Stimulated activated CD8-positive, alpha-beta memory T cell treated with anti-CD3 and anti-CD28 coated beads, Interleukin-12 subunit alpha, Interleukin-12 subunit beta, amount 100 ng/mL, for 1 hour (primary cell): Measurements from ENCODE around the gene DIPK2A.

Experiments
- DNase-seq: peaks from one replicate; pipeline ENCODE4 v3.0.0-alpha.2; 2020; ENCODE audit warnings: low read depth

DIPK2A gene, protein sequence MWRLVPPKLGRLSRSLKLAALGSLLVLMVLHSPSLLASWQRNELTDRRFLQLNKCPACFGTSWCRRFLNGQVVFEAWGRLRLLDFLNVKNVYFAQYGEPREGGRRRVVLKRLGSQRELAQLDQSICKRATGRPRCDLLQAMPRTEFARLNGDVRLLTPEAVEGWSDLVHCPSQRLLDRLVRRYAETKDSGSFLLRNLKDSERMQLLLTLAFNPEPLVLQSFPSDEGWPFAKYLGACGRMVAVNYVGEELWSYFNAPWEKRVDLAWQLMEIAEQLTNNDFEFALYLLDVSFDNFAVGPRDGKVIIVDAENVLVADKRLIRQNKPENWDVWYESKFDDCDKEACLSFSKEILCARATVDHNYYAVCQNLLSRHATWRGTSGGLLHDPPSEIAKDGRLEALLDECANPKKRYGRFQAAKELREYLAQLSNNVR

GRCh38 chr3:143971359-143972154, at the start of gene DIPK2A:
Gene DIPK2A, plus strand, starts transcription at chr3:143971823. Its CDS starts 510 bp downstream, at chr3:143972333.
- peak; percentile 90 for DNase-seq

DNA sequence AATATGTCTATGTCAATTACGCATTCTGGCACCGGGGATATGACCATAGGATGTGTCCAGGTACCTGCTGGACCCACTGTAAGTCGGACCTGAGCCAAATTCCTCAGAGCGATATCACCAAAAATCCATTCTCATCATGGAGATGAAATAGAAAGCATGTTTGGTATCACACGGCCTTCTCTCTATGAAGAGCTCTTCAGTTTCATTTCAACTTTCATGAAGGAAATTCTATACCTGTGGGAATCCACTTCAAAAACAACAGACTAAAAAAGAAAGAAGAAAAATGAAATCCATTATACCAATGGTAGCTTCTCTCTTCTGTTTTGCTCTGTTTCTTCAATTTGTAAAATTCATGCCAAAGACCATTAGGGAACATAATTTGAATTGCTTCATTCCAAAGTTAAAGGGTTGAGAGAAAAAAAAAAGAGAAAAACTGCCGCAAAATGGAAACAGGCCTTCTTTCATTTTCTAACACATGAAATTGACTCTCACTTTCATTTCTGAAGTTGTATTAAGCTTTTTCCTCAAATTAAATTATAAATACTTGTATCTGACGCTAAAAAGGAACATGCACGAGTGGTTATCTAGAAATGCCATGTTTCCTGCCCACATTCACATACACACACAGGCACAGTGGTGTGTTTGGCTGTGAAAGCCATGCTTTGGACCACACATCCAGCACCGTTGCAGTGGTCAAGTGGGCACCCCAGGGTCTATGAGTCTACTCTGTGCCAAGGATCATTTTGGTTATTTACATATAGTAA, 46.9 kb upstream of the DIPK2A start:
- DNase-seq: no peak

GRCh38 chr3:143928056-143928455, 43.6 kb upstream of the DIPK2A start:
- no peak for DNase-seq

- DNase-seq: no peak
Observed at GRCh38 chr3:143928541-143929255, 42.9 kb upstream of the DIPK2A start.

GRCh38 chr3:143934791-143935190, 36.8 kb upstream of the DIPK2A start:
- DNase-seq: no peak

GRCh38 chr3:143935678-143936077, 35.9 kb upstream of the DIPK2A start:
- no peak for DNase-seq

DNA sequence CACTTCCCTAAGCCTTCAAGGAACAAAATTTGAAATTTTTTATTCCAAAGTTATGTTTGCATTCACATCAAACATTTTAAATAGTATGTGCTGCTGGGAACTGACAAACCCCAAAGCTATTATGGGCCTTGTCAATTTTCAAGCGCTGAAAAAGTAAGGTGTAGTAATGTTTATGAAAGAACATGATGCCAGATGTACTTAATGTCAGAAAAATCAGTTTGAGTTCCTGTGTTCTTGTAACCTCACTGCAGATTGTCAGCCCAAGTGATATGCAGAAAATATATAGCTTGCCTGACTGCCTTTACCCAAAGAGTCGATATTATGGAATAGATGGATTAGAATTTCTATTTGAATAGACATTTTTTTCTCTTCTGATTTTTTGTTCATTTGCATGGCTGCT, 20.8 kb upstream of the DIPK2A start:
- DNase-seq: no peak

DNA sequence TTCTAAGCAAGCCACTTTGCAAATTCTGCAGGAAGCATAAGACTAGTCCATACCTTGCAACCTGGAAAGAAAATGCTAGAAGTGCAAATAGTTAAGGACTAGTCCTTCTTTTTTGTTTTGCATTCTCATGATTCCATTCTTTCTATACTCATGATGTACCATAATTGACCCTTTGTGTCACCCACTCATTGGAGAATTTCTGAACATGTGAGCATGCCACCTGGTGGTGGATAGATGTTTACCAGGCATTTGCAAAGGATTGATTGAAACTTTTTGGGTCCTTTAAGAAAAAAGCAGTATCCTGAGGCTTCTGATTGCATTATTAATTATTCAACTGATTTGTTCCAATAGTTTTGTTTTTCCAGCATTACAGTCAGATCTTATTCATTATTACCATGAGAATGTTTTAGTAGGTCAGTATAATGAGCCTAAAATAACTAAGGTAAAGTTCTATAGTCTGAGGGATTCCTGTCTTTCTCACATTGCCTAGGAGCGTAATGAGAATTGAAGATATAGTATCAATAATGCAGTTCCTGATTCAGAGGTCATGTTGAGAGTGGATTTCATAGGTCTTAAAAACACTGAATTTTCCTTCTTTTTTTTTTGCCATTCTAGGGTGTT, 20.2 kb upstream of the DIPK2A start:
- no peak for DNase-seq

DNA sequence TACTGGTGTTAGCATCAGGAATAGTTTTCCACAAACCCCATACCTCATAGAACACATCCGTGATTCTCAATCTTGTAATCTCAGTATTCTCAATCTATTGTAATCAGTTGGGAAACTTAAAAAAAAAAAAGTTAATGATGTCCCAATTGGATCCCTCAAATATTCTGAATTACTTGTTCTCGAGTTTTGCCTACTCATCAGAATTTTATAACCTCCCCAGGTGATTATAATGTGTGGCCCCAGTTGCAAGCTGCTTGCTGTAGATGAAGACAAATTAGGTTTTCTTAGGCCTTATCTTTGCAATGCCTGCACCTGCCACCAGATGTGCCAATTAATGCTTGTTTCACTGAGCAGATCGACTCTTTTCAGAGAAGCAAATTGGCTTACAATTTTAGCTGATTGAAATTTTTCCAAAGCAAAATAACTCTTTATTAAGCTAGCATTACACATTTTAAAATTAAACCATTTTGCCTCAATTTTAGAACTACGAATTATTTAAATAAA, 19.0 kb upstream of the DIPK2A start:
- DNase-seq: no peak

DNA sequence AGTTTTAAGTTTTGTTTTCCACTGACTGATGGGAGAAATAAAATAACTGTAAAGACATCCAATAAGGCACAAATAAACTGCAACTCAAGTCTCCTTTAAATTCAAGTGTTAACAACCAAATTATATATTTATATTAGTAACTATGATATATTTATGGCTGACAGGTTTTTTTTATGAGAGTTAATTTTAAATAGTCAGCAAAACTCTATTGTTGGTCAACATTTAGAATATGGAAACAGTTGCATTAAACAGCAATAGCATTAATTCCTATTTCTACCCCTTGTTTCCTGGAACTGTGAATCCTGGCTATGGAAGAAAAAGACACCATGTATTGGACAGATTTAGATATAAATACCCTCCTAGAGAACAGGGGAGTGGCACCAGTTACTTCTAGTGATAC, 16.5 kb upstream of the DIPK2A start:
- no peak for DNase-seq

GRCh38 chr3:143956838-143957237, 14.8 kb upstream of the DIPK2A start:
- no peak for DNase-seq

GRCh38 chr3:143957453-143957852, 14.2 kb upstream of the DIPK2A start:
- DNase-seq: no peak

DNA sequence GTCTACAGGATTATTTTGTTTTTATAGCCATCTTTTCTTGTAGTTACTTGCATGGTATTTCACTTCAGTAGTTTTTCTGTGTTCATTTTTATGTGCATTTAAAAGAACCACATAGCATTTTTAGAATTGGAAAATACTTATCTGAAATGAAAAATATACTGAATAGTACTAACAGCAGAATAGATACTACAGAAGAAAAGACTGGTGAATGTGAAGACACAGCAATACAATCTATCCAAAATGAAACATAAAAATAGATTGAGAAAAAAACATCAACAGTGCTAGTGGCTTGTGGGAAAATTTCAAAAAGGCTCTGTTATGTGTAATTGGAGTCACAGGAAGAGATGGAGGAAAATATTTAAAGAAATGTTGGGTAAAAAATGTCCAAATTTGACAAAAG, 12.7 kb upstream of the DIPK2A start:
- DNase-seq: no peak

DNA sequence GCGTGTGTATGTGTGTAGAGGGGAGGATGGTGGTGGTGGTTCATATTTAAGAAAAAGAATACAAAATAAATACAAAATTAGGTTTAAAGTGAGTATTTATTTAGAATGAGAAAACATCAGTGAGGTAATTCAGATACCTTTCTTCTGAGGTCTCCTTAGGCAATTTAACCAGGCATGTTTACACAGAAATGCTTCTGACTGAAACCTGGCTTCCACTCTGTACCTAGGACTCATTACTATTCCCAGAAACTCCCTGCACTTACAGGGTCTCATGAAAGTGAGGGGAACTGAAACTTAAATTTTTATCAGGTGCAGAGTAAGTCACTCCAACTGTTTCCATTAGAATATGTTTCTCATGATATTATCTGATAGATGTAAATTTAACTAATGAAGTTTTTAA, 10.3 kb upstream of the DIPK2A start:
- no peak for DNase-seq

DNA sequence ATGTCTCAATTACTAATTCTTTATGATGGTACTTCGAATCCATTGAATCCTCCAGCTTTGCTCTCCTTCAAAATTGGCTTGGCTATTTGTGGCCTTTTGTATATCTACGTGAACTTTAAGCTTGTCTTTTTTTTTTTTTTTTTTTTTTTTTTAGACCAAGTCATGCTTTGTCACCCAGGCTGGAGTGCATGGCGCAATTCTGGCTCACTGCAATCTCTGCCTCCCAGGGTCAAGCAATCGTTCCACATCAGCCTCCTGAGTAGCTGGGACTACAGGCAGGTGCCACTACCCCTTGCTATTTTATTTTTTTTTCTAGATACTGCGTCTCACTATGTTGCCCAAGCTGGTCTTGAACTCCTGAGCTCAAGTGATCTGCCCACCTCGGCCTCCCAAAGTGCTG, 7.7 kb upstream of the DIPK2A start:
- DNase-seq: no peak

- peak; percentile 24 for DNase-seq
Observed at GRCh38 chr3:143970773-143971358, 757 bp upstream of the DIPK2A start.

GRCh38 chr3:143972155-143972504, 507 bp downstream of the DIPK2A start:
- no peak for DNase-seq

- peak; percentile 51 for DNase-seq
Observed at GRCh38 chr3:143972505-143973258, 1.1 kb downstream of the DIPK2A start.

DNA sequence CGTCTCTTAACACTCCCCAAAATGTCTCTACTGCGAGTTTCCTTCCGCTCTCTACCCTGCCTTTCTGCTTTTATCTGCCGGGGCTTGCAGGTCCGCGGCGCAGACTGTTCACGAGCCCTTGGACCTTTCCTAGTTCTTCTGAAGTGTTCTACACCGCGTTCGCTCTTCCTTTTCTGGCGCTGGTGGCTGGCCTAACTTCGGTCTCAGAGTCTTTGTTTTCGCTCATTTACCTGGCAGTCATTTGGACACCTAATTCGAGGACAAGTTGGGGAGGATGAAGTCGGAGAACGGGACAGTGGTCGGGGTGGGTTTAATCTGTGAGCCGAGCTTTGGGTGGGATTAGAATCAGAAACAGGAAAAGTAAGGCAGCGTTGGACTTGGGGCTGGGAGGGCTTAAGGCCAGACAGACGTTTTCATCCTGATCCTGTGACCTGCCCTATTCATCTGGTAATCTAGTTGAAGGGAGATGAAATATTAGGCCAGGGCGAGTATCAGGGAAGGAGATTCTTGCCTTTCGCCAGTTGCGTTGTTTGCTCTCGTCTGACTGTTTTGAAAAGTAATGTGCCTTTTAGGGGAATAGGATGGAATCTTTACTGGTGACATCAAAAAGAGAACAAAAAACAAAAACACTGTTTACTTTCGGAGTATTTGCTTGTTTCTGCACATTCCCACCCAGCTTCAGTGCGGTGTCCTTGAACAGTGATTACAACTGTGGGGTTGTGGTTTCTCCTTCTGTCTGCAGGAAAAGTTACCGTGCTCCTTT, 1.8 kb downstream of the DIPK2A start:
- no peak for DNase-seq
